H1 (cell line): Measurements from ENCODE around the gene WDR90. TPM values are rescaled to one million over a fixed set of nuclear protein-coding genes. Genes with fewer than 3 reads are reported as not detected.

ENCODE experiments used
- CTCF ChIA-PET: fragments of 300-600 bp; sonication (Branson Sonifier 250); formaldehyde crosslinking; loops from one replicate; lab custom pipeline; 2021; ENCODE audit not compliant: partially characterized antibody; lab: Charles Lee
- POLR2A ChIA-PET: fragments of 300-600 bp; sonication (Branson Sonifier 250); formaldehyde crosslinking; loops from one replicate; lab custom pipeline; 2021; ENCODE audit warnings: inconsistent platforms; ENCODE audit not compliant: partially characterized antibody; lab: Charles Lee
- DNase-seq, 2 experiments: peaks; one replicate each; pipeline versions ENCODE4 v3.0.0 to v3.0.0-alpha.2; 2010 to 2022; ENCODE audit warnings: low spot score in 2 of 2, low read depth in 1 of 2, mixed read lengths in 1 of 2
- FAIRE-seq: peaks from 2 replicates; lab custom pipeline; 2011; peaks lifted over from hg19 to GRCh38; lab: Jason Lieb, UNC
- H2AFZ ChIP-seq: 2 replicates; pipeline ENCODE4 v1.8.1; 2012; ENCODE audit warnings: low read length, inconsistent platforms
- H2AK5ac ChIP-seq: 2 replicates; pipeline ENCODE4 v1.6.1; 2013; ENCODE audit warnings: low read depth, low read length
- H2BK120ac ChIP-seq: replicated peaks from 2 replicates; pipeline ENCODE3; 2013; ENCODE audit warnings: low read depth, low read length, inconsistent platforms
- H2BK12ac ChIP-seq: 2 replicates; pipeline ENCODE4 v1.6.1; 2013; ENCODE audit warnings: low read depth, low read length
- H2BK15ac ChIP-seq: 2 replicates; pipeline ENCODE4 v1.6.1; 2013; ENCODE audit warnings: low read length
- H2BK20ac ChIP-seq: 2 replicates; pipeline ENCODE4 v1.6.1; 2013; ENCODE audit warnings: low read length
- H2BK5ac ChIP-seq: 2 replicates; pipeline ENCODE4 v1.6.1; 2013; ENCODE audit warnings: low read depth, low read length
- H3K14ac ChIP-seq: 2 replicates; pipeline ENCODE4 v1.6.1; 2013; ENCODE audit warnings: inconsistent platforms; ENCODE audit not compliant: insufficient read length
- H3K18ac ChIP-seq: 2 replicates; pipeline ENCODE4 v1.6.1; 2013; ENCODE audit warnings: low read length; ENCODE audit errors: extremely low read depth
- H3K23ac ChIP-seq: 2 replicates; pipeline ENCODE4 v1.6.1; 2013; ENCODE audit warnings: inconsistent platforms; ENCODE audit not compliant: insufficient read length
- H3K23me2 ChIP-seq: 2 replicates; pipeline ENCODE4 v1.6.1; 2013; ENCODE audit warnings: low read depth, low read length
- H3K27ac ChIP-seq: 2 replicates; pipeline ENCODE4 v1.6.1; 2011; ENCODE audit warnings: low read depth, low read length, inconsistent platforms
- H3K27me3 ChIP-seq, 4 experiments: replicated peaks in 1 of 4; 1 replicate in 1 of 4; 2 replicates in 3 of 4; pipeline versions ENCODE4 v1.6.1 to v1.8.1; 2011 to 2013; ENCODE audit warnings: low read length in 3 of 4, mild to moderate bottlenecking in 3 of 4, inconsistent platforms in 2 of 4, mixed read lengths in 2 of 4, moderate library complexity in 1 of 4; ENCODE audit not compliant: control insufficient read depth in 3 of 4, insufficient read depth in 3 of 4; ENCODE audit errors: extremely low read depth in 1 of 4
- H3K36me3 ChIP-seq, 4 experiments: 2 replicates each; pipeline versions ENCODE4 v1.6.1 to v1.8.1; 2011 to 2013; ENCODE audit warnings: mild to moderate bottlenecking in 4 of 4, low read length in 3 of 4, moderate library complexity in 2 of 4, control low read depth in 1 of 4, inconsistent platforms in 1 of 4; ENCODE audit not compliant: insufficient read depth in 4 of 4, control insufficient read depth in 2 of 4
- H3K4ac ChIP-seq: replicated peaks from 2 replicates; pipeline ENCODE3; 2013; ENCODE audit warnings: low read length, low read depth, mixed read lengths, inconsistent platforms; ENCODE audit not compliant: insufficient read length
- H3K4me1 ChIP-seq, 4 experiments: replicated peaks in 1 of 4; 1 replicate in 1 of 4; 2 replicates in 3 of 4; pipeline versions ENCODE4 v1.6.1 to v1.8.1; 2011 to 2013; ENCODE audit warnings: low read length in 3 of 4, inconsistent platforms in 2 of 4, mixed read lengths in 1 of 4; ENCODE audit not compliant: insufficient read depth in 4 of 4, control insufficient read depth in 3 of 4
- H3K4me2 ChIP-seq, 2 experiments: 2 replicates each; pipeline versions ENCODE4 v1.6.1 to v1.8.1; 2011 to 2013; ENCODE audit warnings: low read depth in 2 of 2, low read length in 2 of 2, control low read depth in 1 of 2, inconsistent platforms in 1 of 2, mild to moderate bottlenecking in 1 of 2; ENCODE audit not compliant: insufficient read depth in 1 of 2
- H3K4me3 ChIP-seq, 4 experiments: fragments of 200-600, 300-600 bp in 1 of 4; sonication (generic), shearing (Covaris generic), sonication (Bioruptor Twin) in 1 of 4; 2 replicates each; pipeline versions ENCODE4 v1.5.1 to v1.8.1; 2011 to 2016; ENCODE audit warnings: low read length in 4 of 4, low read depth in 3 of 4, control low read depth in 2 of 4, inconsistent platforms in 2 of 4, mild to moderate bottlenecking in 2 of 4, mixed read lengths in 1 of 4, moderate library complexity in 1 of 4; ENCODE audit not compliant: insufficient read depth in 2 of 4; ENCODE audit errors: extremely low read depth in 1 of 4
- H3K56ac ChIP-seq: replicated peaks from 2 replicates; pipeline ENCODE3; 2013; ENCODE audit warnings: low read depth, mild to moderate bottlenecking, mixed read lengths, low read length, inconsistent platforms; ENCODE audit not compliant: insufficient read length
- H3K79me1 ChIP-seq: 2 replicates; pipeline ENCODE4 v1.6.1; 2013; ENCODE audit warnings: low read depth, low read length, control low read depth
- H3K79me2 ChIP-seq, 2 experiments: 2 replicates each; pipeline versions ENCODE4 v1.6.1 to v1.8.1; 2012 to 2013; ENCODE audit warnings: low read length in 2 of 2, mild to moderate bottlenecking in 2 of 2, inconsistent platforms in 1 of 2; ENCODE audit not compliant: insufficient read depth in 2 of 2, control insufficient read depth in 1 of 2
- H3K9ac ChIP-seq, 4 experiments: replicated peaks in 1 of 4; 1 replicate in 1 of 4; 2 replicates in 3 of 4; pipeline versions ENCODE4 v1.6.1 to v1.8.1; 2011 to 2013; ENCODE audit warnings: low read depth in 3 of 4, low read length in 3 of 4, control low read depth in 2 of 4, mild to moderate bottlenecking in 2 of 4, moderate library complexity in 2 of 4, inconsistent platforms in 1 of 4; ENCODE audit errors: extremely low read depth in 1 of 4
- H3K9me3 ChIP-seq, 2 experiments: 2 replicates each; pipeline versions ENCODE4 v1.6.1 to v1.8.1; 2012 to 2013; ENCODE audit warnings: mild to moderate bottlenecking in 2 of 2, moderate library complexity in 2 of 2, control low read depth in 1 of 2, inconsistent platforms in 1 of 2, low read depth in 1 of 2, low read length in 1 of 2, mixed read lengths in 1 of 2; ENCODE audit not compliant: insufficient read depth in 2 of 2
- H4K20me1 ChIP-seq, 2 experiments: replicated peaks in 1 of 2; 2 replicates each; pipeline versions ENCODE3 to v1.8.1; 2011 to 2013; ENCODE audit warnings: inconsistent platforms in 2 of 2, low read length in 2 of 2, mild to moderate bottlenecking in 1 of 2; ENCODE audit not compliant: insufficient read depth in 2 of 2, control insufficient read depth in 1 of 2
- H4K5ac ChIP-seq: 2 replicates; pipeline ENCODE4 v1.6.1; 2013; ENCODE audit warnings: low read length, low read depth, mixed read lengths, inconsistent platforms; ENCODE audit not compliant: insufficient read length
- H4K8ac ChIP-seq: 2 replicates; pipeline ENCODE4 v1.8.0; 2013; ENCODE audit warnings: mild to moderate bottlenecking, moderate library complexity, low read length, inconsistent platforms; ENCODE audit not compliant: insufficient read depth; ENCODE audit errors: extremely low read depth
- H4K91ac ChIP-seq: replicated peaks from 2 replicates; pipeline ENCODE3; 2013; ENCODE audit warnings: low read length, mixed read lengths, inconsistent platforms; ENCODE audit not compliant: insufficient read length
- CEBPB ChIP-seq: IDR thresholded peaks from 2 replicates; pipeline ENCODE4 v1.6.1; 2012; ENCODE audit warnings: low read depth, low read length
- E2F6 ChIP-seq: IDR thresholded peaks from 2 replicates; pipeline ENCODE4 v1.6.1; 2012; ENCODE audit warnings: inconsistent platforms
- MAX ChIP-seq: IDR thresholded peaks from 2 replicates; pipeline ENCODE4 v1.6.1; 2012; ENCODE audit warnings: inconsistent platforms
- SP1 ChIP-seq: IDR thresholded peaks from 2 replicates; pipeline ENCODE4 v1.6.1; 2011; ENCODE audit warnings: low read depth, low read length
- USF2 ChIP-seq: IDR thresholded peaks from 2 replicates; pipeline ENCODE4 v1.6.1; 2011; ENCODE audit warnings: low read length, improper control_type of control experiment
- WGBS, 2 experiments: shearing (Covaris generic) in 1 of 2; methylation state at CpG; one replicate each; pipeline versions ENCODE4 v1.1.6 to v1.1.7; 2013 to 2015; ENCODE audit warnings: low lambda C conversion rate in 2 of 2, mixed read lengths in 2 of 2, inconsistent platforms in 1 of 2, low coverage in 1 of 2, missing lambda C conversion rate in 1 of 2; ENCODE audit not compliant: insufficient replicate concordance in 2 of 2, insufficient coverage in 1 of 2, insufficient read length in 1 of 2; ENCODE audit errors: extremely low coverage in 1 of 2, missing lambda C conversion rate in 1 of 2; 5-methylcytosine and 5-hydroxymethylcytosine counted together
- polyA plus RNA-seq, 7 experiments: library from polyadenylated mRNA; depleted of rRNA in 3 of 7; stranded (reverse) in 5 of 7; unstranded in 2 of 7; fragments of >200 nt in 5 of 7; fragments of 200-250 nt in 2 of 7; gene quantifications; 1 replicate in 5 of 7; 2 replicates in 1 of 7; 4 replicates in 1 of 7; pipeline versions ENCODE4 v1.2.1 to v1.2.3, GENCODE V29; 2011 to 2013; ENCODE audit warnings: missing spikeins in 2 of 7, mixed read lengths in 2 of 7
- total RNA-seq: library from RNA; stranded (reverse); fragmentation: NEBNext Ultra II Directional; extraction: Animal tissue kit (Norgen Biotek cat#: 25700); gene quantifications from 2 replicates; pipeline ENCODE4 v1.2.1, GENCODE V29; 2021
- TF ChIP-seq, protein P1 (sequence below), 3 experiments: IDR thresholded peaks; 1 replicate in 2 of 3; 2 replicates in 1 of 3; pipeline versions ENCODE4 v1.5.1 to v1.6.1; 2011; ENCODE audit warnings: low read length in 3 of 3, mild to moderate bottlenecking in 3 of 3, inconsistent platforms in 2 of 3, low read depth in 1 of 3, moderate library complexity in 1 of 3; ENCODE audit not compliant: insufficient read depth in 1 of 3; ENCODE audit errors: control extremely low read depth in 1 of 3

WDR90 gene
- total and polyA plus RNA-seq, 2 of the 8 experiments (the other 6 are each of a cell fraction or from before 2014, with no cell fraction given): 24.0 to 47.2 TPM

DNA sequence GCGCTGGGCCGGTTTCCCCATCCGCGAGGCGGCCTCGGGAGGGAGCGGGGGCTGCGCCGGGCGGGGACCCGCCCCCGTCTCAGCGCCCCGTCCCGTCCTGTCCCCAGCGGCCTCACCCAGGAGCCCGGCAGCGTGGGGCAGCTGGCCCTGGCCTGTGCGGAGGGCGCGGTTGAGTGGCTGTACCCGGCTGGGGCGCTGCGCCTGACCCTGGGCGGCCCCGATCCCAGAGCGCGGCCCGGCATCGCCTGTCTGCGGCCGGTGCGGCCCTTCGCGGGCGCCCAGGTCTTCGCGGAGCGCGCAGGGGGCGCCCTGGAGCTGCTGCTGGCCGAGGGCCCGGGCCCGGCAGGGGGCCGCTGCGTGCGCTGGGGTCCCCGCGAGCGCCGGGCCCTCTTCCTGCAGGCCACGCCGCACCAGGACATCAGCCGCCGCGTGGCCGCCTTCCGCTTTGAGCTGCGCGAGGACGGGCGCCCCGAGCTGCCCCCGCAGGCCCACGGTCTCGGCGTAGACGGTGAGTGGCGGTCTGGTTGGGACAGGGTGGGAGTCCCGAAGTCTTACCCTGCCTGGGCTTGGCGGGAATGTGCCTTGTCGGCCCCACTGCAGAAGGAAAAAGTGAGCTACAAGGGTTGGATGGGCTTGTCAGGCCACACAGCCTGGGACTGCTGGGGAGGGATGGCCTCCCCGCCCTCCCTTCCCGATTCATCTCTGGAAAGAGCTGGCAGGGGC, 66.5 kb downstream of the WDR90 start:
- Histone ChIP-seq H2AFZ (no peak overlapping the region), H2BK20ac (no peak overlapping the region), H2BK5ac (no peak overlapping the region; the same call in 1 of the 2 replicates), H3K27ac (no peak overlapping the region), H3K9me3 (no peaks in the 10 kb centered on the region), H2BK120ac (no peak overlapping the region), H2BK15ac (no peak overlapping the region), H3K27me3 (peaks cover 0 to 44% (median 26%) of the 10 kb centered on the region in 4 experiments; a peak in 6 of 7 replicates), H3K36me3 (no peaks in the 10 kb centered on the region), H3K9ac (peak overlapping the region in 1 of 4 experiments; percentile 54; a peak in 2 of 7 replicates), H3K23me2 (peaks cover 17% of the 10 kb centered on the region; the same call in 1 of the 2 replicates), H3K4me2 (peak overlapping the region; percentile 53 to 83), H3K4ac (no peak overlapping the region), H4K20me1 (peaks cover 4 to 13% of the 10 kb centered on the region in 2 experiments), H4K5ac (no peak overlapping the region), H3K14ac (no peak overlapping the region), H3K79me2 (no peaks in the 10 kb centered on the region), H3K18ac (peak overlapping the region; percentile 48), H4K91ac (no peak overlapping the region), H3K4me1 (peaks cover 0 to 29% (median 19%) of the 10 kb centered on the region in 4 experiments; a peak in 5 of 7 replicates), H4K8ac (peak overlapping the region; percentile 73; the same call in 1 of the 2 replicates), H3K56ac (no peak overlapping the region), H2BK12ac (no peak overlapping the region), H3K79me1 (no peaks in the 10 kb centered on the region), H3K23ac (no peak overlapping the region), H2AK5ac (no peak overlapping the region), H3K4me3 (peak overlapping the region; percentile 41 to 74 (median 44); a peak in 7 of 8 replicates)
- WGBS, 2 experiments: 4% methylated on average over 38 of the region's 74 CpGs; no CpG with 5 or more reads in 1 of the 2 experiments
- FAIRE-seq (no peak), DNase-seq (no peak)
- ChIA-PET CTCF (interaction anchor here (0.6 to 33.4 kb wide), 19 partner anchors 8 to 616 kb away, joined by 3 to 977 read pairs (median 4); partner anchors contain the start of genes ANTKMT, CCDC78, CHTF18 and CIAO3), POLR2A (interaction anchor here (0.9 to 23.0 kb wide), 20 partner anchors 1 to 345 kb away, joined by 3 to 353 read pairs (median 5); partner anchors contain the start of genes ANTKMT, CCDC78, CHTF18 and CIAO3)
- TF ChIP-seq, protein P1, sequence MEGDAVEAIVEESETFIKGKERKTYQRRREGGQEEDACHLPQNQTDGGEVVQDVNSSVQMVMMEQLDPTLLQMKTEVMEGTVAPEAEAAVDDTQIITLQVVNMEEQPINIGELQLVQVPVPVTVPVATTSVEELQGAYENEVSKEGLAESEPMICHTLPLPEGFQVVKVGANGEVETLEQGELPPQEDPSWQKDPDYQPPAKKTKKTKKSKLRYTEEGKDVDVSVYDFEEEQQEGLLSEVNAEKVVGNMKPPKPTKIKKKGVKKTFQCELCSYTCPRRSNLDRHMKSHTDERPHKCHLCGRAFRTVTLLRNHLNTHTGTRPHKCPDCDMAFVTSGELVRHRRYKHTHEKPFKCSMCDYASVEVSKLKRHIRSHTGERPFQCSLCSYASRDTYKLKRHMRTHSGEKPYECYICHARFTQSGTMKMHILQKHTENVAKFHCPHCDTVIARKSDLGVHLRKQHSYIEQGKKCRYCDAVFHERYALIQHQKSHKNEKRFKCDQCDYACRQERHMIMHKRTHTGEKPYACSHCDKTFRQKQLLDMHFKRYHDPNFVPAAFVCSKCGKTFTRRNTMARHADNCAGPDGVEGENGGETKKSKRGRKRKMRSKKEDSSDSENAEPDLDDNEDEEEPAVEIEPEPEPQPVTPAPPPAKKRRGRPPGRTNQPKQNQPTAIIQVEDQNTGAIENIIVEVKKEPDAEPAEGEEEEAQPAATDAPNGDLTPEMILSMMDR (IDR thresholded peaks at IDR 0.05; ENCODE audit: control extremely low read depth in 1 of 3, insufficient read depth in 1 of 3, low read depth in 1 of 3, low read length in 3 of 3): peak in 2 of 3 experiments; percentile 22 to 53; a peak in 3 of 4 replicates
- TF ChIP-seq USF2 (no peak), SP1 (no peak), CEBPB (no peak), MAX (peak; percentile 30; the same call in 1 of the 2 replicates), E2F6 (peak; percentile 27; the same call in 1 of the 2 replicates)
